ENCODE data around the gene SH3BGRL3.
"Not testable (repeated sequence)": the region's sequence is repeated elsewhere in the genome, so short reads cannot be mapped to it uniquely, and the experiment has no call there.

GRCh38 chr1:26230682-26231081 lies 49.2 kb upstream of the SH3BGRL3 start:
- TF ChIP-seq POLR2A, POU2F2, POLR2AphosphoS5, SPI1 (IDR thresholded peaks at IDR 0.05; ENCODE audit: low read depth, low read length): not testable (repeated sequence)
